Panc1 (cell line): Measurements from ENCODE around the gene NINL.

Source experiments
- TF ChIP-seq, protein P1 (sequence below): fragments of 450-650 bp; IDR thresholded peaks from 2 replicates; pipeline ENCODE4 v1.5.1; 2017; ENCODE audit warnings: mild to moderate bottlenecking
- TF ChIP-seq, protein P2 (sequence below), 2 experiments: IDR thresholded peaks; 2 replicates each; pipeline ENCODE4 v1.6.1; 2011 to 2012; ENCODE audit warnings: low read depth in 2 of 2, control low read depth in 1 of 2, low read length in 1 of 2, mild to moderate bottlenecking in 1 of 2, moderate library complexity in 1 of 2; ENCODE audit not compliant: insufficient read depth in 1 of 2

DNA sequence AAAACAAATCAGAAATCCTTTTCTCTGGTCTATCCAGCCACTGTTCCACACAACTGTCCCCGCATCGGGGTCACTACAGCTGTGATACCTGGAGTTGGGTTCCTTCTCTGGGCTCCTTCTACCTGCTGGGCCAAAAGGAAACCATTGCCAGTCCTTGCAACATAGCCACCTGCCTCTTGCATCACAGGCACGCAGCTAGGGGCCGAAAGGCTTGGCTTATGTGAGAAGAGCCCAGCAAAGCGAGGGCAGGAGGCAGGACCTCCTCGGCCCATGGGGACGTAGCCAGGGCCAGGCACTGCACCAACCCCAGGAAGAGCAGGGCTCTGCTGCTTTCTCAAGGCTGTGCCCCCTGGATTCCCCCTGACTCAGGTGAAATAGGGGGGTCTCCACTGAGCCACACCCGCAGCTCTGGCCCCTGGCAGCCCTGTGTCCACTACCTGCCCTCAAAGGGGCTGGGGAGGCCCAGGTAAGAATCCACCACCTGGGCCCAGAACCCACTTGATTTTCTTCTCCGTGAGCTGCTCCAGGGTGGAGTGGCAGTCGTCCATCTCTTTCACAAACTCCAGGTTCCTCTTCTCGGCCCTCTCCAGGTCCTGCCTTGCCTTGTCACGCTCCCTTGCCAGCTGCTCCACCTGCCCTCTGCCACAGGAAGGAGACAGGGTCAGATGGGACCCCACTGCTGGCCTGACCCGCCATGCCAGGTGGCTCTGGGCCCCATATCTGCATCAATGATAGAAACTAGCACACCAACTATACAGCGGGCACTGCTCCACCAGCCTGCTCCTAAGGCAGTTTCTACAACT lies 89.0 kb downstream of the NINL start:
- TF ChIP-seq, protein P1, sequence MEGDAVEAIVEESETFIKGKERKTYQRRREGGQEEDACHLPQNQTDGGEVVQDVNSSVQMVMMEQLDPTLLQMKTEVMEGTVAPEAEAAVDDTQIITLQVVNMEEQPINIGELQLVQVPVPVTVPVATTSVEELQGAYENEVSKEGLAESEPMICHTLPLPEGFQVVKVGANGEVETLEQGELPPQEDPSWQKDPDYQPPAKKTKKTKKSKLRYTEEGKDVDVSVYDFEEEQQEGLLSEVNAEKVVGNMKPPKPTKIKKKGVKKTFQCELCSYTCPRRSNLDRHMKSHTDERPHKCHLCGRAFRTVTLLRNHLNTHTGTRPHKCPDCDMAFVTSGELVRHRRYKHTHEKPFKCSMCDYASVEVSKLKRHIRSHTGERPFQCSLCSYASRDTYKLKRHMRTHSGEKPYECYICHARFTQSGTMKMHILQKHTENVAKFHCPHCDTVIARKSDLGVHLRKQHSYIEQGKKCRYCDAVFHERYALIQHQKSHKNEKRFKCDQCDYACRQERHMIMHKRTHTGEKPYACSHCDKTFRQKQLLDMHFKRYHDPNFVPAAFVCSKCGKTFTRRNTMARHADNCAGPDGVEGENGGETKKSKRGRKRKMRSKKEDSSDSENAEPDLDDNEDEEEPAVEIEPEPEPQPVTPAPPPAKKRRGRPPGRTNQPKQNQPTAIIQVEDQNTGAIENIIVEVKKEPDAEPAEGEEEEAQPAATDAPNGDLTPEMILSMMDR = no peak
- TF ChIP-seq, protein P2, sequence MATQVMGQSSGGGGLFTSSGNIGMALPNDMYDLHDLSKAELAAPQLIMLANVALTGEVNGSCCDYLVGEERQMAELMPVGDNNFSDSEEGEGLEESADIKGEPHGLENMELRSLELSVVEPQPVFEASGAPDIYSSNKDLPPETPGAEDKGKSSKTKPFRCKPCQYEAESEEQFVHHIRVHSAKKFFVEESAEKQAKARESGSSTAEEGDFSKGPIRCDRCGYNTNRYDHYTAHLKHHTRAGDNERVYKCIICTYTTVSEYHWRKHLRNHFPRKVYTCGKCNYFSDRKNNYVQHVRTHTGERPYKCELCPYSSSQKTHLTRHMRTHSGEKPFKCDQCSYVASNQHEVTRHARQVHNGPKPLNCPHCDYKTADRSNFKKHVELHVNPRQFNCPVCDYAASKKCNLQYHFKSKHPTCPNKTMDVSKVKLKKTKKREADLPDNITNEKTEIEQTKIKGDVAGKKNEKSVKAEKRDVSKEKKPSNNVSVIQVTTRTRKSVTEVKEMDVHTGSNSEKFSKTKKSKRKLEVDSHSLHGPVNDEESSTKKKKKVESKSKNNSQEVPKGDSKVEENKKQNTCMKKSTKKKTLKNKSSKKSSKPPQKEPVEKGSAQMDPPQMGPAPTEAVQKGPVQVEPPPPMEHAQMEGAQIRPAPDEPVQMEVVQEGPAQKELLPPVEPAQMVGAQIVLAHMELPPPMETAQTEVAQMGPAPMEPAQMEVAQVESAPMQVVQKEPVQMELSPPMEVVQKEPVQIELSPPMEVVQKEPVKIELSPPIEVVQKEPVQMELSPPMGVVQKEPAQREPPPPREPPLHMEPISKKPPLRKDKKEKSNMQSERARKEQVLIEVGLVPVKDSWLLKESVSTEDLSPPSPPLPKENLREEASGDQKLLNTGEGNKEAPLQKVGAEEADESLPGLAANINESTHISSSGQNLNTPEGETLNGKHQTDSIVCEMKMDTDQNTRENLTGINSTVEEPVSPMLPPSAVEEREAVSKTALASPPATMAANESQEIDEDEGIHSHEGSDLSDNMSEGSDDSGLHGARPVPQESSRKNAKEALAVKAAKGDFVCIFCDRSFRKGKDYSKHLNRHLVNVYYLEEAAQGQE (IDR thresholded peaks at IDR 0.05; ENCODE audit: insufficient read depth in 1 of 2, low read depth in 2 of 2, low read length in 1 of 2) = no peak
